GM19238 (cell line): ENCODE measurements around the gene ITIH4.

Source experiments
- DNase-seq: peaks from one replicate; pipeline ENCODE4 v3.0.0; 2011; ENCODE audit warnings: low spot score; ENCODE audit not compliant: insufficient read length

Gene ITIH4

DNA sequence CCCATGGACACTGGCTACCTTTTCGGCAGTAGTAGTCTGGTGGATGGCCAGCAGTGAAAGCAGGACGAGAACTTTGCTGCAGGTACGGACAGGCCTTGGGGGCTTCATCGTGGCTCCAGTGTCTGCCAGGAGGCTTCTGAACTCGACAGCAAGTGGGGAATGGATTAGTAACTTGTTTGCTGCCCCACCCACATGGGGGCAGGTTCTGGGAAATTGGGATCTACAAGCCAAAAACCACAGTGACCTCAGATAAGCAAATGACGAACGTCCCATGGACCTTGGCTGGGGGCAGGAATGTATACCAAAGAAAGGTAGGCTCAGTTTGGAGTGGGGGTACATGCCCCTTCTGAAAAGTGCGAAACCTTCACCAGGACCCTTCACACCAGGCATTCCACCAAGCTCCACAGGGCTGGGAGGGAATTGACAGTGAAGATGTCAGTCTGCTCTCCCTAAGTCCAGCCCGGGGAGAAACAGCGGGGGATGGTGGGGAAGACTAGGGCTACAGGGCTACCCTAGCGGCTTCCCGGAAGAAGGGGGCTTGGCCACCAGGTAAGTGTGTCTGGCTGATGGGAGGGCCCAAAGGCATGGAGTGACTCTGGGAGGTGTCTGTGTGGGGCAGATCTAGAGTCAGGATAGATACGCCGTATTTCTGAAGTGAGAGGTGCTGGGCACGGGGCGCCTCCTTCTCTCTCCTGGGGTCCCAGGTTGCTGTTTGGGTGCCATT lies at the start of gene ITIH4:
ITIH4 (minus strand) TSS at position 138 of the 724 bp plus-strand sequence; CDS start at position 108, 30 bp downstream.
- no peak for DNase-seq

DNA sequence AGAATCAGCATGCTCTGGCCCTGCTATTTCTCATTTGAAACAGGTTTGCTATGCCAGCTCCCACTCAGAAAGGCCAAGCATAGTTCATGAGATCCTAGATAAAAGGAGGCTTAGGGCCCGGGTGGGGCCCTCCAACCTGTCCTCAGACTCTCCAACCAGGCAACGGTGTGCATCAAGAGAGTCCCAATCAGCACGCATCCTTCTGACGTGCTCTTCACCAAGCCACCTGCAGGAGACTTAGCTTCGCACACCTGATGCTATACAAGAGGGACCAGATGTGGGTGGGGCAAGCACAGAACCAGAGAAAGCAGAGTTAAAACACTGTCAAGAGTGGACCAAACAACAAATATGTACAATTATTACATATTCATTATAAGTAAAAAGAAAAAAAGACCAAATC lies 49.6 kb upstream of the ITIH4 start:
- DNase-seq: no peak

DNA sequence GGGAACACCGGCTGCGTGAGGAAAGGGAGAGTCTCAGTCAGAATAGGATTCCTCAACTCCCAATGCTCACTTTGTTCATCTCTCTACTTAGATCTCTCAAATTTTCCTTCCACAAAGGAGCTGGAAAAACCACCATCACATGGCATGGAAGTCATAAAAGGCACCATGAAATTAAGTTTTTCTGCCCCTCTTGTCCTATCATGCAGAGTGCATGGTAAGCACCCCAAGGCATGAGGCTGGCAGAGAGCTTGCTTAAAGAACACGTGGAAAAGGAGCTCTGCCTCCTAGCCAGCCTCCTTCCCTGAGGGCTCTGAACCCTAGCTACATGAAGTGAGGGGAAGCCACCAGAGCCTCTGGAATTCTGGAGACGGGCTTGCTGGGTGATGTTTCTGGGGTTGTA lies 49.1 kb upstream of the ITIH4 start:
- DNase-seq: no peak

DNA sequence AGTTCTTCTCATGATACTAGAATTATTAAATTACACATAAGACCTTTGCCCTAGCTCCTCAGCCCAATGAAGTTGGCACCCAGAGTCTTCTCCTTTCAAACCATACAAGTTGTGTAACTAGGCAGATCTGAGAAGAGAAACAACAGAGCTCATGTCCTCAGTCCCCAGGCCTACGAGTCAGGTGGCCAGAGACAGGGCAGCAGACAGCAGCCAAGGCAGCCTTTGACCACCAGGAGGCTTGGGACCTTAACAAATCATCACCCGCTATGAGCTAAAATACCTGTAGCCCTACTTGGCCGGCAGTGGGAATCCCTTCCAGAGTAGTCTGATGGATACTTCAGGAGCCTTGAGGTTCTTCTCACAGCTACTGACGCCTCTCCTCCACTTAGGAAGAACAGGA lies 48.6 kb upstream of the ITIH4 start:
- no peak for DNase-seq

DNA sequence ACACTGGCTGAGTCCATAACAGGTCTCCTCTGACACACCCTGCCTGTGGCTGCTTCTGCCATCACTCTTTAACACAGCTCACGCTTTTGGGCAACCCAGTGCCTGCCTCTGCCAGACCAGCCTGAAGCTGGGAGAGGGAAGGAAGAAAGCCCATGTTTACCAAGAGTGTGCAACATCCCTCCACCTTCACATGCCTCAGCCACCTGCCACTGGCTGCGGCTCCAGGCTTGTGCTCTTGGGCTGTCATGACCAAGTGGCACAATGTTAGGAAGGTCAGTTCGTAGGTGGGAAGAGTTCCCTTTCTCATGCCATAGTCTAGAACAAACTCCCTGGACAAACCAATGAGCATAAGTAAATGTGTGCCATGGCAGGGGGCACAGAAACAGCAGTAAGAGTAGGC lies 46.6 kb upstream of the ITIH4 start:
- no peak for DNase-seq

DNA sequence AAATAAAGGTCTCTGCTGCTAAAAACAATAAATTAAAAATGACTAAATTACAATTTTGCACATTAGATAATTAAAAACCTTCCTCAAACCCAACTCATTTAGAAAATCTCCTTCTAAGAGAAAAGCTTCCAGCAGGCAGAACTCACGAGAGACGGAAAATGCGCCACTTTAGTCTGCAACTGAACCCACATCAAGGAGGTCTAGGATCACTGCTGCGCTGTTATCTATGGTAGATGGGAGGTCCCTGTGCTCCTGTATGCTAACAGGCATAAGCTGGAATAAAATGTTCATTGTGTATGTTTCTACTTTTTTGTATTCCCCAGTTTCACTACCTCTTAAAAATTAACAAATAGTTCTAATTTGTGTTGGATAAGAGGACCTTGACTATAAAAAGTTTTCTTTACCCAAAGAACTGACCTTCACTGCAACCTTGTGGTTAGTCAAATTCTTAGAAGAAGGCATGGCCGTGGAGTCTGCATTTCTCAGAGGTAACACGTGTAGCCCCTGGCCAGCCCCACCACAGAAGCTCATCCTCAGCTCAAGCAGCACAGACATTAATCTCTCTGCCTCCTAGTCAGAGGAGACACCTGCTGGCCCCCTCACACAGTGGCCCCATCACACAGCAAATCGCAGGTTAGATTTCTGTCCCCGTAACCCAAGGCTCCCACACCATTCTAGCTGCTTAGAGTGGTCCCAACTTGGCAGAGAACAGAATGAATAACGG lies 44.6 kb upstream of the ITIH4 start:
- no peak for DNase-seq

DNA sequence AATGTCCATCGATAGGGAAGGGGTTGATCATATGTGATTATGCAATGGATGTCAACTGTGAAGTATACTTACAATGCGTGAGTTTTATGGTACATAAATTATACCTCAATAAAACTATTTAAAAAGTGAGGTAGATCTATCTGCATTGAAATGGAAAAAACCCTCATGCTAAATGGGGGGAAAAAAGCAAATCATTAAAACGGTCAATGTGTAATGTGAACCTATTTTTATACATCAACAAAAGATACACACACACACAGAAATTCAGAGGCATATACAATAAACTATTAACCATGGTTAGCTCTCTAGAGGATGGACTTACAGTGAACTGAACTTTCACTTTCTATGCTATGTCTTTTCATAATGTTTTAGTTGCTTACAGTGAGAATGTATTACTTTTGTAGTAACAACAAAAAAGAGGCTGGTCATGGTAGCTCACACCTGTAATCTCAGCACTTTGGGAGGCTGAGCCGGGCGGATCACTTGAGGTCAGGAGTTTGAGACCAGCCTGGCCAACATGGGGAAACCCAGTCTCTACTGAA lies 43.8 kb upstream of the ITIH4 start:
- DNase-seq: no peak

DNA sequence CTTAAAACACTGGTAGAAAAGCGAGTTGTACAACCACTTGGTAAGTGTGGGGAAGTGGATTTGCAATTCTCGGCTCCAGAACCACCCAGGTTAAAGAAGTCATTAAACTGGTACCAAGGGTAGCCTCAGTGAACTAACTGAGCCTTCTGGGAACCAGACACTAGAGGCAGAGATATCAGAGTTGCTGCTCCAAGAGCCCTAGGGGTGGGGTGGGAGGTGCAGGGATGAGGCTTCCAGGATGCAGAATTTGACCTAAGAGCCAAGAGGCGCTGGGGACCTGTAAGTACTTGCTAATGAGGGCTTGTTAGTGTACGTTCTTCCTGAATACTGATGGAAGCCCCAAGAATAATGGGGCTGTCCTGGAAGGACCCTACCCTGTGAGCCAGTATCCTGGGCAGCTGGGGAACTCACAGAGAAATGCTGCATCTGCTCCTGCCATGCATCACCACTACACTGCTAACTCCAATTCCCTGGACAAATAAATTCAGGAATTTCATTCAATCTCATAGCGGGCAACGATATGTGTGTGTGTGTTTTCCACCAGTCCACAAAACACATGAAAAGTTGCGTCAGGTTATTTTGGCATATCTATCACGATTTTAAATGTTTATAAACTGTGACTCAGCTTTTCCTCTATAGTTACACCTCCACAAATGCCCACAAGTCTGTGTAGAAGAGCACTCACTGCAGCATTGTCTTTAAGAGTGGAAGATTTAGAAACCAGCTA lies 43.1 kb upstream of the ITIH4 start:
- no peak for DNase-seq

DNA sequence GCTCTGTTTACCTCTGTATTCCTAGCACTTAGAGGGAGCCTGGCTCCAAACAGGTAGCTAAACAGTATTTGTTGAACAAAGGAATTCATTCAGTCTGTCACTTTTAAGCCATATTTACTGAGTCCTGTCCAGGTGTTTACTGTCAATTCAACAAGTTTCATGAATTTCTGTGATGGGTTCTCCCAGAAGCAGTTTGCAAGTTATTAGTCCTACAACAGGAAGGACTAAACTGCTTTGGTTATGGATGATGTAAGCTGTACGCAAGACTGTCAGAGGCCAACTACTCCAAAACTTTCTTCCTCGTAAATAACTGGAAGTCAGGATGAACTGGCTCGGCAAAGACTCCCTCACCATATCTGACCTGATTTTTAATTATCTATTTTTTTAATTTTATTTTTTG lies 41.8 kb upstream of the ITIH4 start:
- DNase-seq: no peak

DNA sequence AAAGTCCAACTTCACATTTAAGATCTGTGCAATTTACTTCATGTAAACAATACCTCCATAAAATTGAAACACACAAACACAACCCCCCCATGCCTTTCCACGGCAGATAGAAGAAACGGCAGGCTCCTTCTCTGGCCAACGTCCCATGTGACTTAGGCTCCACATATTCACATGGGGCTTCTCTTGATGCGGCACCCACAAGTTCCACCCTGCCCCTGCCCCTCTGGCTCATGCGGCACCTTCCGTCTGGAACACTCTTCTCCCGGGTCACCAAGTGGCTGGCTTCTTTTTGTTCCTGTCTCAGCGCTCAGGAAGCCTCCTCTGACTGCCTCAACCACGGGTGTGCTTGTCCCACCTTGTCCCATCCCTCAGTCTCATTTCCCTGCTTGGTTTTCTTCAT lies 41.3 kb upstream of the ITIH4 start:
- DNase-seq: no peak

DNA sequence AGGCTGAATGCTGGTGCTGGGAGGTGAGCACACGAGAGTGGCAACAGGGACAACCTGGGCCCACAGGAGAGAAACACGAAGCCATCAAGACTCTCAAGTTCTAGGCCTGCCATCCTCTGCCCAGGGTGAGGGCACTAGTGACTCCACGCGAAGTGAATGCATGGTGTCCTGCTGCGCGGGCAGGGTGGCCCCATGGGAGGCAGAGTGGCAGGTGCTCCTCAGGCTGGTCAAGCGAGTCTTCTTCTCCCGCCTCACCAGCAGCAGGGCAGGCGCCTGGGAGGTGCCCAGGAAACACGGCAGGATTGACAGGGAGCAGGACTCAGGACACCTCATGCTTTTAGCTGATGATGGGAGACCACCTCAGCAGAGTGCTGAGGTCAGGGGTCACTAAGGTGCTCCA lies 40.0 kb upstream of the ITIH4 start:
- DNase-seq: no peak

DNA sequence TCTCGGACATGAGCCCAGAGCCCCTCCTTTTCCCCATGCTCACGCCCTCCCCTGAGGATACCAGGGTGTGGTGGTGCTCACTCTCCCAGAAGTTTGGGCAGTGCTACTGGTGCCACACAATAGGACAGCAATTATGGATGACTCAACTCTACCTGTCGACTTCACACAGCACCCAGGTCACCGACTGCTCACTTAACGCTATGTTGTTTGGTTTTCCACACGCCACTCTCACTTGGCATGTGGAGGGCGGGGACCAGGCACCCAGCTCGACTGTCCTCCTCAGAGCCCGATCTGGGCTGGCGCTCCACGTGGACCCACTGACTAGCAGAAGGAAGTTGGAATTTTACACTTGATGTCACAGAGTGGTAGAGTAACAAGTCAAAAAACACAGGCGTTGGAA lies 36.0 kb upstream of the ITIH4 start:
- DNase-seq: no peak

DNA sequence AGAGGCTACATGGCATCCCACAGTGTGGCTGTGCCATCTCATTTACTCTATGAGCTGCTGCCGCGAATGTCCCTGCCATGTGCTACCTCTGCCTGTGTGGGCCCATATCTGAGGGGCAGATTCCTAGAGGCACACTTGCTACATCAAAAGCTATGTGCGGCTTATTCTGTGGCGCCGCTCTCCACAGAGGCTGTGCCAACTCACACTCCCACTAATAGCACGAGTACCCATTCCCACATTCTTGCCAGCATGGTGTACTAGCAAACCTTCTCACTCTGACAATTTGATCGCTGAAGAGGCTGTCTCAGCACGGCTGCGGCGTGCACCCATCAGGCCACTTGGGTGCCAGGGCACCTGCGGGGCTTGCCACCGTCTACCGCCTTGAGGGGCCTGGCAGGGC lies 35.5 kb upstream of the ITIH4 start:
- no peak for DNase-seq

DNA sequence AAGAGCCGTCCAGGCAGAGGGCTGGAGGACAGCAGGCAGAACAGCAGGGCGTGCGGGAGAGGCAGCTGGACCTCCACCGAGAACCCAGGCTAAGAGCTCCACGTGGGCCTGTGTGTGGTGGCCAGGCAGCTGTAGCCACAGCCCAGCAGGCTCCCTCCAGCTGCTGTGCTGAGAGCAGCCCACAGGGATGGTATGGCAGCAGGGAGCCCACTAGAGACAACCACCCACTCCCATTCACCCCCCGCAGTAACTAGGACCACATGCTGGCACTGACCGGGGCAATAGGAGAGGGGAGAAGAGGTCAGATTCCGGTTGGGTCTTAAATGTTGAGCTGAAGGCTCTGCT lies 29.9 kb upstream of the ITIH4 start:
- no peak for DNase-seq

DNA sequence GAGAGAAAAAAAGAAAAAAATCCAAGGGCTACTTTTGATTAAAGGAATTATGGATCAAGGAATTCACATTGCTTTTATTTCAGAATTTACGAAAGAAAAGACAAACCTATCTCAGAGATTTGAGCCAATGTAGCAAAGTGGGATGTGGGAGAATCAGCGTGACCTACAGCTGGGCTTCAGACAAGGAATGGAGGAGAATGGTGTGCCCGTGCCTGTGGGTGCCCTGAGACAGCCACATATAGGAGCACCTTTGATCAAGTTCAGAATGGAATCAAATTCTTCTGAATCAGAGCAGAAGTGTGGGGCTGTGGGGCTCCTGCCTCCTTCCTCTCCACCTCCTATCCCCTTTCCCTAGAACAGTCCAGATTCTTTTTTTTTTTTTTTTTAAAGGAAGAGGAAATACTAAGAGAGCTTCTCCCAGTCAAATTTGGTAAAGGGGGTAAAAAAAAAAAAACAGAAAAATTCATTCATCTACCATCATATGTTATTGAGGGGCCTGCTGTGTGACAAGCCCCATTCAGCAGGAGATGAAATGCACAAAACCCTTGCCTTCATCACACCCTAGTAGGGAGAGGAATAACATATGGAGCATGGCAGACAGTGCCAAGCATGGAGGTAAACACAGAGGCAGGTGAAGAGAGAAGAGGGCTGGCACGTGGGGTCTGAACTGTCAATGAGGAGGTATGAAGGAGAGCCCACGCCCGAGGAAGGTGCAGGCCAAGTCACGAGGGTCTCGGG lies 29.4 kb upstream of the ITIH4 start:
- no peak for DNase-seq

DNA sequence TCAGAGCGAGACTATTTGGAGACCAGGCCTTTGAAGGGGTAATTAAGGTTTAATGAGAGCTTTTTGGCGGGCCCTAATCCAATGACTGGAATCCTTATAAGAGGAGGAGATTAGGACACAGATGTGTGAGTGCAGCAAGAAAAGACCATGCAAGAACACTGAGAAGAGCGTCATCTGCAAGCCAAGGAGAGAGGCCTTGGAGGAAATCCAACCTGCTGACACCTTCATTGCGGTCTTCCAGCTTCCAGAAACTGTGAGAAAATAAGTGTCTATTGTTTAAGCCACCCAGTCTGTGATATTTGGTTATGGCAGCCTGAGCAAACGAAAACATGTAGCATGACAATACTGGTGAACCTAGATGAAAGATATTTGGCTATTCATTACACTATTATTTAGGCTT lies 27.4 kb upstream of the ITIH4 start:
- no peak for DNase-seq

DNA sequence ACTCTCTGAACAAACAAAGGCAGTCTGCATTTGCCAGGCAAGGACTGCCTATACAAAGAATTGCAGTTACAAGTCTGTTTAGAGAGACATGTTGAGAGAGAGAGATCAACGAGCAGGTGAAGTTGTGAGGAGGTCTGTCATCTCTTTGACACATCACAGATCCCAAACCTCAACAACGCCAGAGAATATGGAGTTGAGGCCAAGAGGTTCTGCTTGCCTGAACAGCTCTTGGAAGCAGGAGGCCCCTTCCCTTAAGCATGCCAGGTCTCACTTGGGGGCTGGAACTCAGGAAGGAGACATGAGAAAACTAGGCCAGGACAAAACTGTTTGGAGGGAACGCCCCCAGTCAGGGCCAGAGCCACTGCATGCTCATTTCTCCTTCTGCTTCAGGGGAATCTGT lies 26.7 kb upstream of the ITIH4 start:
- no peak for DNase-seq

DNA sequence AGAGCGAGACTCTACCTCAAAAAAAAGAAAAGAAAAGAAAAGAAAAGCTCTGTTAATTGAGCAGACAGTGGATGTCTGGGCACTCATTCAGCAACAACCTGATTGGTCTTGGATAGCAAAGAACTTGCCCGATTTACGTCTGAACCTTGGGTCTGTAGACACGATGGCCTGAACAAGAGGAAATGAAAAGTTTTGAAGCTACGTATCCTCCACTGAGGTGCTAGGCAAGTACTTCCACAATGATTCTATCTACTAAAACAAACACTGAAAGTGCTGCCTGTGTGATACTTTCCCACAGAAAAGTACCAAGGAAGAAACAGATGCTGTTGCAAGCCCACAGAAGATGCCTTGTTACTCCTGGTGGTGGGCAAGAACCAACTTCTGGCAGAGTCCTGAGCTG lies 26.2 kb upstream of the ITIH4 start:
- no peak for DNase-seq

DNA sequence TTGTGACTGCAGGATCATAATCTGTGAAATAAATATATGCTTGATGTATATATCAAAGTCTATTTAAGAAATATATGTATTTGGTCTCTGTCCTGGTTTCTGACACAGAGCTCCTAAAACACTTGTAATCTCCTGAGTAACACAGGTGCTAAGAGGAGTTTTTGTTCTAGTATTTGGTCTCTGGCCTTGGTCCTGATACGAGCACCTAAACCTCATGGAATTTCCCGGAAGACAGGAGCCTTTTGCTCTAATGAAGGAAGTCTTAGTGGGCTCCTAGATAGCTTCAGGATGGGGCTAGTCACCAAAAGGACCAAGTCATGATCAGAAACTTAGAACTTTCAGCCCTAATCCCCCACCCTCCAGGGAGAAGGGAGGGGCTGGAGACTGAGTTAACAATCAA lies 23.5 kb upstream of the ITIH4 start:
- no peak for DNase-seq

DNA sequence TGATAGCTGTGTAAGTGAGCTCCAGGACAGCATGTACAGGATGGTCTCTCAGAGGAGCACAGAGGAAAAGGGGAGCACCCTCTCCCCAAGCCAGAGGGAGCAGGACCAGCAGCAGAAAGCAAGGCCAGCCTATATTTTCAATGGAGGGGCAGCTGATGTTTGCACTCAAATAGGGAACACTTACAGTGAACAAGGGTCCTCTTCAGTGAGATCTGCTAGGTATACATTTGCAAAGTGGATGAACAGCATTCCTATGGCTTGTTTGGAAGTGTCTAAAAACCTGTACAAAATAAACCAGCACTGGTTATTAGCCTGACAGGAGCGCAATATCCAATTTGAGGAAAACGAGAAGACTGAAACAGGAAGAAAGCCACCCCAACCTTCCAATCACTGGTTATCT lies 21.9 kb upstream of the ITIH4 start:
- no peak for DNase-seq

DNA sequence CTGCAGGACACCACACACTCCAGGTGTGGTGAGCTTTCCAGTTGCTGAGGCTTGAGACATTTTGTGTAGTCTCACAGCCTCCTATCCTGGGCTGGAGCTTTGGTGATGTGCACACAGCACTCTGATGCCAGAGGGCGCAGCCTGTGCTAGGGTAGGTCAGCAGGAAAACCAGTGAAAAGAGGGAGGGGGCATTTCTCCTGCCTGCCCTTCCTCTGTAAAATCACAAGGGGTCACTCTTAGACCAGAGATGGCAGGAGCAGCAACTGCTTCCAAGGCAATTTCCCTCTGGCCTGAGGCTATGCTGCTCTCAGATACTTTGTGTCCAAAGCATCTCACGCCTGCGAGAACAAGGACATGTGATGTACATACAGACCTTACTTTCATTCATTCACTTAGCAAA lies 20.9 kb upstream of the ITIH4 start:
- DNase-seq: peak; percentile 50

DNA sequence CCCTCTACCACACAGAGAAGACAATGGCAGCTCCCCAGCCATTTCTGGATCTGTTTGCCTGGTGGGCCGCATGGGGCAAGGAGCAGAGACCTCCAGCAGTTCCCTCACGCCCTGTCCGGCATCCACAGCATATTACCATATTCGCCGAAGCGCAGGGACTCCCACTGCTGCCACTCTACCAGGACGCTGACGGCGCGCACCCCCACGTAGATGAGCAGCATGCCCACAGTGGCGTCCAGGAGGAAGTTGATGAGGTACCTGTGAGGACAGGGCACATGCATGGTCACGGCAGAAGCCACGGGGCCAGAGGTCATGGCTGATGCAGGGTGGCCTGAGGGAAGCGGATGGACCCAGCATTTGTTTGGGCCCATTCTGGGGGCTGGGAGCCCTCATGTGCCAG lies 19.2 kb upstream of the ITIH4 start:
- no peak for DNase-seq
